ENCODE measurements around the gene ARHGEF25. TPM values are rescaled to one million over a fixed set of nuclear protein-coding genes. Genes with fewer than 3 reads are reported as not detected.

The ARHGEF25 gene
- total RNA-seq, 4 donors from 2014 or later: 31.2 to 91.2 (median 48.8) TPM

DNA sequence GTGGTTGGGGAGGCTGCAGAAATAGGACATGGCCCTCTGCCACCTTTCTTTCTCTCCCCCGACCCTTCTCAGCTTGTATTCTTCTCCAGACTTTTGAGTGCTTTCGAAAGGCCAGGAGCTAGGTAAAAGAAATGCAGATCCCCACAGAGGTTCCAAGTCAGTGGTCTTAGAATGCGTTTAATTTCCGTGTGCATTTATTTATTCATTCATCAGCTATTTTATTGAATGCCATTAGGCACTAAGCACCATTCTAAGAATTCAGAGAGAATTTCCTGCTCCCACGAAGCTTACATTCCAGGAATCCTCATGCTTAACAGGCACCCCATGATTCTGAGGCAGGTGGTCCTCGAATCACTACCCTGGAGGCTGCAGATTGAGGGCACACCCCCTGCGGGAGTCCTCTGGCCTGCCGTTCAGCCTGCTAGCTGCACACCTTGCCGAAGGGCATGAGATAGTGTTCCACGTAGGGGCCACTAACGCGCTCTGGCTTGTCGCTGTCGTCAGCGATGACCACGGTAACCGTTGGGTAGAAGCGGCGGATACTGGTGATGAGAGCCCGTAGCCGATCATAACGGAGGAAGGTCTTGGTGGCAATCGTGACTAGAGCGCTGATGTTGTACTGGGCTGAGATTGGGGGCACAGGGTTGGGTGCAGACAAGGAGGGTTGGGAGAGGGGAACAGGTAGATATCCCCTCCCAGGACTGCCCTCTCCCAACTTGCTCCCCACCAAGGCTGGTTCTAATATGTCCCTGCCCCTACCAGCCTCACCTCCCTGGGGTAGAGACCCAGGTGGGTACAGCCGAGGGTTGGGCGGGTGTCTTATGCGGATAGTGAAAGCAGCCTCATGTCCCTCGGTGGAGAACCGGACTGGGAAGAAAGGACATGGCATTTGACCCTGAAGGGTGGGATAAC lies 17.3 kb downstream of the ARHGEF25 start:
- peaks cover 0 to 22% of the 10 kb centered on the region in 2 donors for H3K27me3 ChIP-seq
- H3K36me3 ChIP-seq: peaks cover 0 to 20% (median 0%) of the 10 kb centered on the region in 3 donors
- no peak for DNase-seq (ENCODE audit: low spot score in 2 of 2)
- no peaks in the 10 kb centered on the region for H3K9me3 ChIP-seq
- peaks cover 0 to 35% (median 25%) of the 10 kb centered on the region in 4 donors for H3K4me1 ChIP-seq
- 76 to 80% methylated on average over 29 of the region's 29 CpGs for WGBS, 2 donors
- H3K27ac ChIP-seq: peak overlapping the region in 1 of 4 donors; percentile 62
- TF ChIP-seq POLR2A (IDR thresholded peaks at IDR 0.05): no peak
- TF ChIP-seq, protein P1, sequence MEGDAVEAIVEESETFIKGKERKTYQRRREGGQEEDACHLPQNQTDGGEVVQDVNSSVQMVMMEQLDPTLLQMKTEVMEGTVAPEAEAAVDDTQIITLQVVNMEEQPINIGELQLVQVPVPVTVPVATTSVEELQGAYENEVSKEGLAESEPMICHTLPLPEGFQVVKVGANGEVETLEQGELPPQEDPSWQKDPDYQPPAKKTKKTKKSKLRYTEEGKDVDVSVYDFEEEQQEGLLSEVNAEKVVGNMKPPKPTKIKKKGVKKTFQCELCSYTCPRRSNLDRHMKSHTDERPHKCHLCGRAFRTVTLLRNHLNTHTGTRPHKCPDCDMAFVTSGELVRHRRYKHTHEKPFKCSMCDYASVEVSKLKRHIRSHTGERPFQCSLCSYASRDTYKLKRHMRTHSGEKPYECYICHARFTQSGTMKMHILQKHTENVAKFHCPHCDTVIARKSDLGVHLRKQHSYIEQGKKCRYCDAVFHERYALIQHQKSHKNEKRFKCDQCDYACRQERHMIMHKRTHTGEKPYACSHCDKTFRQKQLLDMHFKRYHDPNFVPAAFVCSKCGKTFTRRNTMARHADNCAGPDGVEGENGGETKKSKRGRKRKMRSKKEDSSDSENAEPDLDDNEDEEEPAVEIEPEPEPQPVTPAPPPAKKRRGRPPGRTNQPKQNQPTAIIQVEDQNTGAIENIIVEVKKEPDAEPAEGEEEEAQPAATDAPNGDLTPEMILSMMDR (IDR thresholded peaks at IDR 0.05): no peak
- no peak for TF ChIP-seq EP300 (IDR thresholded peaks at IDR 0.05)
- no peak overlapping the region for H3K4me3 ChIP-seq

DNA sequence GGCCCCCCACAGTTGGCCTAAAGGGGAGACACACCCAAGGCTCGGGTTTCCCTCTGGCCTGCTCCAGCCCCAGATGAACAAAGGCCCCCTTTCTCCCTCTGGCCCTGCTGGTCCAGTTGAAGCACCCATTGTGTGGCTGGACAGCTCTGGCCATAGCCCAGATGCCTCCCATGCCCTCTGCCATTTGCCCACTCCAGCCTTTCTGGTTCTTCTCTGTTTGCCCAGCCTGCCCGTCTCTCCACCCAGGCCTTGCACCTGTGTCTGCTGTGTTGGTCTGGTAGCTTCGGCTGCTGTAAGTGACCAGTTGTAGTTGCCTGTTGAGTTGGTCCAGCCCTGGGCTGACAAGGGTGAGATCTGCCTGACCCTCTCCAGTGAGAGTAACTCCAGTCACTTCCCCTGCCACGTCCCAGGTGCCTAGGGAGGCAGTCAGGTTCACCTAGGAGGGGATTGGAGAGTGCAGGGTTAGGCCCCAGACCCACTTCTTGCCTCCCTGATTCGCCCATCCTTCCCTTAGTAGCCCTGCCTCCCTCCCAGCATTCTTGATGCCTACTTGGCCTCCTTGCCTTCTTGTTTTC lies 18.7 kb downstream of the ARHGEF25 start:
- Histone ChIP-seq H3K9me3 (no peaks in the 10 kb centered on the region), H3K27me3 (peaks cover 0 to 24% of the 10 kb centered on the region in 2 donors), H3K27ac (peak overlapping the region in 3 of 4 donors; percentile 35 to 63 (median 62)), H3K4me1 (peaks cover 0 to 37% (median 26%) of the 10 kb centered on the region in 4 donors), H3K4me3 (no peak overlapping the region), H3K36me3 (peaks cover 0 to 20% (median 0%) of the 10 kb centered on the region in 3 donors)
- 47 to 66% methylated on average over 5 of the region's 5 CpGs for WGBS, 2 donors
- DNase-seq (ENCODE audit: low spot score in 2 of 2): peak in 1 of 2 donors; percentile 3
- TF ChIP-seq POLR2A (IDR thresholded peaks at IDR 0.05) (no peak), EP300 (IDR thresholded peaks at IDR 0.05) (peak in 1 of 2 donors; percentile 25)

DNA sequence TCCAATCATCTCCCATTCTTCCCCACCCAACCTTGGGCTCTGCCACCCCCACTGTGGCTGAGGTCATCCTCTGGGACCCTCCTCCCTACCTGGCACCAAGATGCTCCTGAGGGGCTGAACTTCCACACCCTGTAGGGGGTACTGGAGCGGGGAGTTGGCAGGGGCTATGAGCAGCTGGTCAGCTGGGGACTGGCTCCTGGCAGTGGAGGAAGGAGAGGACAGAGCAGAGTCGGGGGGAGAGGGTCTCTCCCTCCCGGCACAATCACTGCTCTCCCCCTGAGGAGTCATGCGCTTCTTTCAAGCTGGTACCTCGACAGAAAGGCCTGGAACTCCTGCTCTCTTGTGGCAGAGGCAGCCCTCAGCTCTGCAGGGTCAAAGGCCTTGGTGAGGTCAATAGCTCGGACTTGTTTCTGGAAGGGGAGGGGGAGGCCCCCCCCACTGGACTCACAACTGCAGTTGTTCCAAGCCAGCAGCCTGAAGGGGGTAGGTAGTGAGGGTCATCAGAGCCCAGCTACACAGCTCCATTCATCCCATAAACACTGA lies 19.7 kb downstream of the ARHGEF25 start:
- H3K27ac ChIP-seq: peak overlapping the region in 2 of 4 donors; percentile 87 to 90
- 39 to 41% methylated on average over 4 to 5 of the region's 6 CpGs for WGBS, 2 donors
- H3K4me3 ChIP-seq: no peak overlapping the region
- no peak for TF ChIP-seq EP300 (IDR thresholded peaks at IDR 0.05)
- TF ChIP-seq, protein P1 (IDR thresholded peaks at IDR 0.05): no peak
- TF ChIP-seq POLR2A (IDR thresholded peaks at IDR 0.05): no peak
- no peak for DNase-seq (ENCODE audit: low spot score in 2 of 2)
- peaks cover 0 to 18% (median 0%) of the 10 kb centered on the region in 3 donors for H3K36me3 ChIP-seq
- peaks cover 0 to 37% (median 26%) of the 10 kb centered on the region in 4 donors for H3K4me1 ChIP-seq
- H3K27me3 ChIP-seq: peaks cover 0 to 26% of the 10 kb centered on the region in 2 donors
- no peaks in the 10 kb centered on the region for H3K9me3 ChIP-seq

DNA sequence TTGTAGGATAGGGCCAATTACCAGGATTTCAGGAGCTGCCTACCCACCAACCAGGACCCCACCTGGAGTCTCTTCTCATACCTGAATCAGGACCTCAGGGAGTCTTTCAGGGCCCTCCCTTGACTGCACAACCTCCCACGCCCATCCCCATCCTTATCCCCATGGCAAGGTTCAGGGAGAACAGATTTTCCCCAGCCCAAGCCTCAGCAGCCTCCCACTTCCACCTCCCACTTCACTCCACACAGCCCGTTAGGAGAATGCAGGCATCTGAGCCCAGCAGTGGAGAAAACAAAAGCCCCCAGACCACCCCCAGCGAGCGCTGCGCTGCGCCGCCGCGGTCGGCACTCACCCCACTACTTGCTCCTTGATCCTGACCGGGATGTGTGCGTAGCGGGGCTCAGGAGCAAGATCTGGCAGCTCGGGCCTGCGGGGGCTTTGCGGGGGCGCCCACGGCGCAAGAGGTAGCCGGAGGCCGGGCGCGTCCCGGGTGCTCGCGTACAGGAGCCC lies 20.4 kb downstream of the ARHGEF25 start:
- Histone ChIP-seq H3K27me3 (peaks cover 0 to 22% of the 10 kb centered on the region in 2 donors), H3K27ac (peak overlapping the region; percentile 65 to 90 (median 81)), H3K4me1 (peaks cover 0 to 34% (median 26%) of the 10 kb centered on the region in 4 donors), H3K4me3 (peak overlapping the region; percentile 61 to 81 (median 65)), H3K36me3 (peaks cover 0 to 11% (median 0%) of the 10 kb centered on the region in 3 donors), H3K9me3 (no peaks in the 10 kb centered on the region)
- 7 to 39% methylated on average over 2 to 26 of the region's 26 CpGs for WGBS, 2 donors
- no peak for DNase-seq (ENCODE audit: low spot score in 2 of 2)
- TF ChIP-seq EP300 (IDR thresholded peaks at IDR 0.05): no peak

DNA sequence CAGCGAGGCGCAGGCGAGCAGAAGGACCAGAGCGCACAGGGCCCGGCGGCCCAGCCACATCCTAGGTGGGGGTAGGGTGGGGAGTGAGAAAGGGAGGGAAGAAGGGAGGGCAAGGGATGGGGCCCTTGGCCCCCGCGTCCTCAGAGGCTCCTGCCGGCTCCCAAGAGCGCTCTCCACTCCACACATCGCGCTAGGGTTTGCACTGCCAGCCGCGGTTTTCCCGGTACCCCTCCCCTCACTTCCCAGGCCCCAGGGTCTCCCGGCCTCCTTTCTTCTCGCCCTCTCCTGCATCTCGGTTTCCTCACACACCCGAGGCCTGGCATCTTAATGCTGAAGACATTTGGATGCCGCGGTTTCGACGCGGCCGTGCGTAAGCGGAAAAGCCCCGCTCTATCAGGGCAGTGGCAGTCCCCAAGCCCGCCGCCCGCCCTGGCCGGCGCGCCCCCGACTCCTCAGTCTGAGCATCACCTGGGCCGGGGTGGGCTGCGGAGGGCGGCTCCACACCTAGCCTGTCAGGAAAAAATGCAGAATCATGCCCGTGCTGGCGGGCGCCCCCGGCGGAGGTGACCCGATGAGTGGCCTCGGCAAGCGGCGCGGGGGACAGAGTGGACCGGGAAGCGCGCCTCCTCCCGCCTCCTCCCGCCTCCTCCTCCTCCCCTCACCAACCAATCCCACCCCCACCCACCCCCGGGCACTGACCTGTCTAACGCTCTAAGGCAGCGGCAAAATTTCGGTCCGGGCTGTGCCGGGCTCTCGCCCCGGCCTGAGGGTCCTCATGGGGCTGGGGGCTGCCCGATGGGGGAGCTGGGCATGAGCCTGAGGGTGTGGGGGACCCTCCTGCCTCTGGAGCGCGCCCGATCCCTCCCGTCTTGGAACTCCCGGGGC lies 21.1 kb downstream of the ARHGEF25 start:
- Histone ChIP-seq H3K27me3 (peaks cover 0 to 22% of the 10 kb centered on the region in 2 donors), H3K4me3 (peak overlapping the region; percentile 61 to 81 (median 65)), H3K27ac (peak overlapping the region; percentile 65 to 90 (median 81)), H3K36me3 (peaks cover 0 to 8% (median 0%) of the 10 kb centered on the region in 3 donors), H3K4me1 (peaks cover 0 to 34% (median 26%) of the 10 kb centered on the region in 4 donors), H3K9me3 (no peaks in the 10 kb centered on the region)
- TF ChIP-seq EP300 (IDR thresholded peaks at IDR 0.05) (no peak), POLR2A (IDR thresholded peaks at IDR 0.05) (no peak)
- TF ChIP-seq, protein P1 (IDR thresholded peaks at IDR 0.05): no peak
- no peak for DNase-seq (ENCODE audit: low spot score in 2 of 2)
- 0 to 1% methylated on average over 30 to 32 of the region's 67 CpGs for WGBS, 2 donors
